Caco-2 (cell line): ENCODE measurements around the gene FANCC. TPM values are rescaled to one million over a fixed set of nuclear protein-coding genes. Genes with fewer than 3 reads are reported as not detected.

ENCODE experiments used
- BruUV-seq: library from RNA; stranded (reverse); fragments of 400-500 nt; replicated peaks from 2 replicates; lab custom pipeline; 2021; lab: Mats Ljungman, UMichigan
- CTCF ChIA-PET: fragments of 300-600 bp; sonication (Branson Sonifier 250); formaldehyde crosslinking; loops from one replicate; lab custom pipeline; 2022; ENCODE audit warnings: antibody characterized with exemption; lab: Charles Lee
- POLR2A ChIA-PET: fragments of 300-600 bp; sonication (Branson Sonifier 250); formaldehyde crosslinking; loops from one replicate; lab custom pipeline; 2022; ENCODE audit warnings: antibody characterized with exemption; lab: Charles Lee
- DNase-seq, 2 experiments: peaks; one replicate each; pipeline versions ENCODE4 v3.0.0 to v3.0.0-alpha.2; 2020 to 2022
- H3K27me3 ChIP-seq: replicated peaks from 2 replicates; pipeline ENCODE4 v1.6.0; 2011; ENCODE audit warnings: low read length; ENCODE audit not compliant: control insufficient read depth, insufficient read depth
- H3K36me3 ChIP-seq: 2 replicates; pipeline ENCODE4 v1.5.1; 2011; ENCODE audit warnings: low read length; ENCODE audit not compliant: control insufficient read depth, insufficient read depth
- H3K4me1 ChIP-seq: fragments of 250-450 bp; sonication (Bioruptor Pico); 2 replicates; pipeline ENCODE4 v1.5.1; 2020; ENCODE audit warnings: mild to moderate bottlenecking
- H3K4me3 ChIP-seq: 2 replicates; pipeline ENCODE4 v1.5.1; 2011; ENCODE audit warnings: low read depth, mild to moderate bottlenecking, control low read depth, low read length
- H3K9me3 ChIP-seq: fragments of 250-450 bp; sonication (Bioruptor Pico); 2 replicates; pipeline ENCODE4 v1.5.1; 2020; ENCODE audit warnings: mild to moderate bottlenecking, moderate library complexity
- H3K27ac Mint-ChIP-seq: one replicate; pipeline ENCODE4 v1.8.0; 2022; ENCODE audit warnings: mixed read lengths; ENCODE audit not compliant: unreplicated experiment
- H3K27me3 Mint-ChIP-seq: one replicate; pipeline ENCODE4 v1.8.0; 2022; ENCODE audit warnings: mixed read lengths; ENCODE audit not compliant: insufficient read depth, unreplicated experiment
- H3K36me3 Mint-ChIP-seq: one replicate; pipeline ENCODE4 v1.8.0; 2022; ENCODE audit warnings: mild to moderate bottlenecking, mixed read lengths; ENCODE audit not compliant: insufficient read depth, unreplicated experiment
- H3K4me1 Mint-ChIP-seq: one replicate; pipeline ENCODE4 v1.8.0; 2022; ENCODE audit warnings: low read depth, mixed read lengths; ENCODE audit not compliant: unreplicated experiment
- H3K4me3 Mint-ChIP-seq: one replicate; pipeline ENCODE4 v1.8.0; 2022; ENCODE audit warnings: mild to moderate bottlenecking, moderate library complexity, mixed read lengths; ENCODE audit not compliant: unreplicated experiment
- H3K9me3 Mint-ChIP-seq: one replicate; pipeline ENCODE4 v1.8.0; 2022; ENCODE audit warnings: mixed read lengths; ENCODE audit not compliant: unreplicated experiment
- intact Hi-C: fragments of 100-400 bp; cut with micrococcal nuclease; formaldehyde crosslinking; loops from one replicate; pipeline ENCODE4 v1.10.0; 2022; ENCODE audit not compliant: unreplicated experiment
- total RNA-seq: library from RNA; stranded (reverse); gene quantifications from 2 replicates; pipeline ENCODE4 v1.2.3, GENCODE V29; 2022
- TF ChIP-seq, protein P1 (sequence below), 2 experiments: fragments of 200-600 bp in 1 of 2; IDR thresholded peaks; 1 replicate in 1 of 2; 2 replicates in 1 of 2; pipeline versions ENCODE4 v1.5.1 to v1.8.0; 2011 to 2022; ENCODE audit warnings: antibody characterized with exemption in 1 of 2, control low read depth in 1 of 2, inconsistent platforms in 1 of 2, low read depth in 1 of 2, low read length in 1 of 2, mild to moderate bottlenecking in 1 of 2, moderate library complexity in 1 of 2; ENCODE audit not compliant: insufficient read depth in 1 of 2, severe bottlenecking in 1 of 2, unreplicated experiment in 1 of 2

FANCC gene
- total RNA-seq, 1 experiment from 2014 or later, result 29.2 TPM

DNA sequence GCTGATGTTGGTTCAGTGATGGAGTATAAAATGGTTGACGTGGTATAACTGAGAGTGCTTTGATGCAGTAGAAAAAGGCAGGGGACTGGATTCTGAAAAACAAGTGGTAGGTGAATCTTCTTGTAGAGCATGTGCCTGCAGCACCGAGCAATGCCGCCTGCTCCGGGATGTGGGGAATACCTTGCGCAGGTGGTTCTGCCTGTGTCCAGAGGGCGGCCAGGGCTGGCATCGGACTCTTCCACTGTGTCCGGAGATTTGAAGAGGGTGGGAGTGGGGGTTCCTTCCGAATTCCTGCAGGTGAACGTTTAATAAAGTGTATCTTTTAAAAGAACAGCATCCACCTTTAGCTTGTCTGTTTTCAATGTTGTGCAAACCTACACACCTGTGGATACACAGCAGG, 238.0 kb downstream of the FANCC start:
- Mint-ChIP-seq H3K36me3 (peaks cover 91% of the 10 kb centered on the region), H3K4me3 (peak overlapping the region; percentile 14), H3K9me3 (no peaks in the 10 kb centered on the region), H3K27ac (peak overlapping the region; percentile 53), H3K27me3 (no peaks in the 10 kb centered on the region), H3K4me1 (peaks cover 43% of the 10 kb centered on the region)
- POLR2A ChIA-PET, result no interaction called here
- Histone ChIP-seq H3K4me3 (no peak overlapping the region), H3K4me1 (peaks cover 39% of the 10 kb centered on the region), H3K36me3 (peaks cover 13% of the 10 kb centered on the region), H3K27me3 (no peaks in the 10 kb centered on the region), H3K9me3 (no peaks in the 10 kb centered on the region)
- intact Hi-C loops, result loop anchor here (2.0 to 10.0 kb wide), 4 partner anchors 23 to 295 kb away; no protein-coding TSS in a partner anchor
- no peak for DNase-seq
- no TSS peak for BruUV-seq
- CTCF ChIA-PET, result no interaction called here
- TF ChIP-seq, protein P1, sequence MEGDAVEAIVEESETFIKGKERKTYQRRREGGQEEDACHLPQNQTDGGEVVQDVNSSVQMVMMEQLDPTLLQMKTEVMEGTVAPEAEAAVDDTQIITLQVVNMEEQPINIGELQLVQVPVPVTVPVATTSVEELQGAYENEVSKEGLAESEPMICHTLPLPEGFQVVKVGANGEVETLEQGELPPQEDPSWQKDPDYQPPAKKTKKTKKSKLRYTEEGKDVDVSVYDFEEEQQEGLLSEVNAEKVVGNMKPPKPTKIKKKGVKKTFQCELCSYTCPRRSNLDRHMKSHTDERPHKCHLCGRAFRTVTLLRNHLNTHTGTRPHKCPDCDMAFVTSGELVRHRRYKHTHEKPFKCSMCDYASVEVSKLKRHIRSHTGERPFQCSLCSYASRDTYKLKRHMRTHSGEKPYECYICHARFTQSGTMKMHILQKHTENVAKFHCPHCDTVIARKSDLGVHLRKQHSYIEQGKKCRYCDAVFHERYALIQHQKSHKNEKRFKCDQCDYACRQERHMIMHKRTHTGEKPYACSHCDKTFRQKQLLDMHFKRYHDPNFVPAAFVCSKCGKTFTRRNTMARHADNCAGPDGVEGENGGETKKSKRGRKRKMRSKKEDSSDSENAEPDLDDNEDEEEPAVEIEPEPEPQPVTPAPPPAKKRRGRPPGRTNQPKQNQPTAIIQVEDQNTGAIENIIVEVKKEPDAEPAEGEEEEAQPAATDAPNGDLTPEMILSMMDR (IDR thresholded peaks at IDR 0.05; ENCODE audit: insufficient read depth in 1 of 2, low read depth in 1 of 2, low read length in 1 of 2, severe bottlenecking in 1 of 2, unreplicated experiment in 1 of 2), result no peak

DNA sequence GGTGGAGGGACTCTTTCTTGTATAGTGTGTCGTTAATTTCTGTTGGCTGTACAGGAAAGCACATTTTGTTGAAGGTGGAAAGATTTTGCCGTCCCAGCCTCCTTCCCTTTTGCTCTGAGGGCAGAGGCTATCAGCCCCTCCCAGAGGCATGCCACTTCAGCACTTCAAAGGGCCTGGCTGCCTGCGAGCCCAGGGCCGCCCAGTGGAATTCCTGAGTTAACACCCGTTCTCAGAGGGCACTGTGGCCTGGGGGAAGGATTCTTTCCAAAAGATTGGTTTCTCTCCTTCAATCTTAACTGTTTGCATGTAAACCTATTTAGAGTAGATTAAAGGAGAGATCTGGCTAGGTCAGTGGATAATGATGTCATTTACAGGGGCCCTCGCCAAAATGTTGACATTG, 238.6 kb downstream of the FANCC start:
- Histone ChIP-seq H3K4me3 (no peak overlapping the region), H3K9me3 (no peaks in the 10 kb centered on the region), H3K27me3 (no peaks in the 10 kb centered on the region), H3K36me3 (peaks cover 13% of the 10 kb centered on the region), H3K4me1 (peaks cover 39% of the 10 kb centered on the region)
- POLR2A ChIA-PET, result no interaction called here
- CTCF ChIA-PET, result interaction anchor here (0.6 kb wide), 2 partner anchors 33 to 72 kb away, joined by 3 to 5 read pairs; no protein-coding TSS in a partner anchor
- Mint-ChIP-seq H3K9me3 (no peaks in the 10 kb centered on the region), H3K27ac (peak overlapping the region; percentile 53), H3K4me3 (peak overlapping the region; percentile 14), H3K27me3 (no peaks in the 10 kb centered on the region), H3K4me1 (peaks cover 43% of the 10 kb centered on the region), H3K36me3 (peaks cover 91% of the 10 kb centered on the region)
- peak; percentile 75 to 79 for DNase-seq
- TF ChIP-seq, protein P1 (IDR thresholded peaks at IDR 0.05; ENCODE audit: insufficient read depth in 1 of 2, low read depth in 1 of 2, low read length in 1 of 2, severe bottlenecking in 1 of 2, unreplicated experiment in 1 of 2), result no peak
- intact Hi-C loops, result loop anchor here (2.0 to 10.0 kb wide), 4 partner anchors 22 to 294 kb away; no protein-coding TSS in a partner anchor
- no TSS peak for BruUV-seq

DNA sequence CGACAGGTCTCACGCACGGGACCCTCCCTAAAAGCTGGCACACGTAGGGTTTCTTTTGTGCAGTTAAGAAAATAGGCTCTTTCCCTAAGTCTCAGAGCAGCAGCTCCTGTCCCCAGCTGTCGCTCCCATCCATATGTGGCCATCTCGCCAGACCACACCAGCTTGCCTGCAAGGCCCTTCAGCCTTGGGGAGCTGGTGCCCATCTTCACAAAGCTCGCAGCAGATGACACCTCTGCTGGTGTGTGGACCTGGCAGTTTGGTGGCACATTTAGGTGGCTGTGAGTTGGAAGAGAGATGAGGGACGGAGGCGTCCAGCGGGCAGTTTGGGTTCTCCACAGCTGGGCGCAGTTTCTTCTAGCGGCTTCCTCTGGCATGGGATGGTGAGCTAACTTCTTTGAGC, 239.0 kb downstream of the FANCC start:
- H3K4me1 ChIP-seq, result peaks cover 39% of the 10 kb centered on the region
- H3K4me3 Mint-ChIP-seq, result no peak overlapping the region
- no peak for DNase-seq
- ChIA-PET CTCF (interaction anchor here (0.6 kb wide), 2 partner anchors 32 to 72 kb away, joined by 3 to 5 read pairs; no protein-coding TSS in a partner anchor), POLR2A (no interaction called here)
- H3K4me3 ChIP-seq, result no peak overlapping the region
- H3K9me3 ChIP-seq, result no peaks in the 10 kb centered on the region
- peak overlapping the region; percentile 53 for H3K27ac Mint-ChIP-seq
- TF ChIP-seq, protein P1 (IDR thresholded peaks at IDR 0.05; ENCODE audit: insufficient read depth in 1 of 2, low read depth in 1 of 2, low read length in 1 of 2, severe bottlenecking in 1 of 2, unreplicated experiment in 1 of 2), result no peak
- intact Hi-C loops, result loop anchor here (2.0 to 10.0 kb wide), 4 partner anchors 22 to 294 kb away; no protein-coding TSS in a partner anchor
- H3K27me3 Mint-ChIP-seq, result no peaks in the 10 kb centered on the region
- peaks cover 43% of the 10 kb centered on the region for H3K4me1 Mint-ChIP-seq
- no peaks in the 10 kb centered on the region for H3K27me3 ChIP-seq
- H3K36me3 ChIP-seq, result peaks cover 12% of the 10 kb centered on the region
- peaks cover 90% of the 10 kb centered on the region for H3K36me3 Mint-ChIP-seq
- H3K9me3 Mint-ChIP-seq, result no peaks in the 10 kb centered on the region
- BruUV-seq, result TSS peak; percentile 86
